ENCODE results near the gene PIK3CD.
"Not testable (repeated sequence)": the region's sequence is repeated elsewhere in the genome, so short reads cannot be mapped to it uniquely, and the experiment has no call there.

PIK3CD gene

DNA sequence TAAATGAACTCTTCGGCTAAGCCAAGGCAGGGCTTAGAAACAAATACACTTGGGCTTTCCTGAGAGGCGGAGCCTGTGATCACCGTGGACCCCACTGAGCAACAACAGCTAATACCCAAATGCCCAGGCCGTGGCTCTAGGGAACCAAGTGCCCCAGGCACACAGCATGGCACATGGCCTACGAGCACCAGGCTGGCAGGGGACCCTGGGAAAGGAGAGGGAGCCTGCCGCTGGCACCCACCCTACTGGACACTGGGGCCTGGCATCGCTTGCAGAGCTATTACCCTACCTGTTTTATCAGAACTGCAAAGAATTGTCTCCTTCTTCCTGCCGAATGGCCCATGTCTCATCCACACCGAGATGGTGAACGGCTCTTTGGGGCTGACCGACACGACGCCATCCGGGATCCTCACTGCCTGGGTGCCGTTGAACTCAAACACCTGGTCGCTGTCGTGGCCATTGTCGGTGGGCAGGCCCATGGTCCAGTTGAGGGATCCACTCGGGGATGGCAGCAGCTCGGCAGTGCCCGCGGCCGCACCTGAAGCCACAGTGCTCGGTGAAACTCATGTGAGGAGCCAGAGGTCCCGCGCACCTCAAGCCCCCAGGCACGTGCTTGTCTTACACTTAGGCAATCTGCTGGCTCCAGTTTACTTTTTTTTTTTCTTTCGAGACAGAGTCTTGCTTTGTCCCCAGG, 92.7 kb downstream of the PIK3CD start:
- DNase-seq: no peak

DNA sequence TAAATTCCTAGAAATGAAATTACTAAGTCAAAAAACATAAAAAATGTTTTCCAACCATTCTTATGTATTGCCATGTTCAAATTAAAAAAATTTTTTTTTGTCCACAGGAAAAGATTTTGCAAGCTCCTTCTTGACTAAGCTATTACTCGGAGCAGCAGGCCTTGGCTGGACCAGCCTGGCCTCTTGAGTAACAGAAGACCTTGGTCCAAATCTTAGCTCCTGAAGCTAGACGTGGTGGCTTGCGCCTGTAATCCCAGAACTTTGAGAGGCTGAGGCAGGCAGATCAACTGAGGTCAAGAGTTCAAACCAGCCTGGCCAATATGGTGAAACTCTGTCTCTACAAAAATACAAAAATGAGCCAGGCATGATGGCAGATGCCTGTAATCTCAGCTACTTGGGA, 94.7 kb downstream of the PIK3CD start:
- DNase-seq: no peak

DNA sequence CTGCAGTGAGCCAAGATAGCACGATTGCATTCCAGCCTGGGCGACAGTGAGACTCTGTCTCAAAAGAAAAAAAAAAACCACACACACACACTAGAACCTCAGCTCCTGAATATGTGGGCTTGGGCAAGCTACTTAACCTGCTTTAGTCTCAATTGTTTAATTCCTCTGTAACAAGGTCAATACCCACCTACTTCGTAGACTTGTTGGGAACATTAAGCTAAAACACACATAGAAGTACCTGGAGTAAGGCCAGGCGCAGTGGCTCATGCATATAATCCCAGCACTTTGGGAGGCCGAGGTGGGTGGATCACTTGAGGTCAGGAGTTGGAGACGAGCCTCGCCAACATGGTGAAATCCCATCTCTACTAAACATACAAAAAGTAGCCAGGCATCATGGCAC, 95.1 kb downstream of the PIK3CD start:
- no peak for DNase-seq

DNA sequence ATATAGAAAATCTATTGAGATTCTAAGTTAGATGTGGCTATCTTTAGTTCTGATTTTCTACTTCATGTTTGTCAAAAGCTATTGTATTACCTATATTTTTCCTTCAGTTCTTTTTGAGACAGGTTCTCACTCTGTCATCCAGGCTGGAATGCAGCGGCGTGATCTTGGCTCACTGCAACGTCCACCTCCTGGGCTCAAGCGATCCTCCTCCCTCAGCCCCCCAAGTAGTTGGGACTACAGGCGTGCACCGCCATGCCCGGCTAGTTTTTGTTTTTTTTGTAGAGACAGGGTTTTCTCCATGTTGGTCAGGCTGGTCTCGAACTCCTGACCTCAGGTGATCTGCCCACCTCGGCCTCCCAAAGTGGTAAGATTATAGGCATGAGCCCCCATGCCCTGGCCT, 96.9 kb downstream of the PIK3CD start:
- DNase-seq: not testable (repeated sequence)

DNA sequence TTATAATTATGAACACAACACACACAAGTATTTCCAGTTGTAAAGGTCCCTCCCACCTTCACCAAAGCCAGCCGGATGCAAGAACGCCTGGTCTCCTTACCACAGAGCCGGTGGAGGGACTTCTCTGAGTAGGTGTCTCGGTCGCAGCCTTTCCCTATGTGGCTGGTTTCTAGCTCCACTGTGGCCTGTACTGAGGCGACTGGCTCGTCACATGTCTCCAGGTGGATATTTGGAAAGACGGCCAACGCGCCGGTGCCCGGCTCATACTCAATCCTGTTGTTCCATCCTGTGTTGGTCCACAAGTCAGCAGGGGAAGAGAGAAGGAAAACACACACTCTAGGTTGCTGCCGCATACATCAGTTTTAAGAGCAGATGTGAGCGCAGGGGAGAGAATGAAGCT, 97.8 kb downstream of the PIK3CD start:
- DNase-seq: no peak

DNA sequence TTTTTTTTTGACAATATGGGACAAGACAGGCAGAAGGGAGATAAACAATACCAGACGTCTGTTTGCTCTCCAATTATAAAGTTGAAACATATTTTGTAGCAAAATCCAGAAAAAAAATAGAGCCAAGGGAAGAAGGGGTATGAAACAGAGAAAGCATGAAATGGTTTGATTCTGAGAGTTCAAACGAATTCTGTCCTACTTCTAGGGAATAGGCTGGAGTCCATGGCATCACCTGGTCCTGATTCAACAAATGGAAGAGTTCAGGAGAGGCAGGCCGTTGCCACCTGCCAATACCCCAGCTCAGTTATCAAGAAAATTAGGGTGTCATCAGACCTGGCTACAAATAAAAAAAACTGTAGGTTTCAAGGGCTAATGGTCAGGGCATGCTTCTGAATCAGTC, 100.4 kb downstream of the PIK3CD start:
- DNase-seq: no peak

DNA sequence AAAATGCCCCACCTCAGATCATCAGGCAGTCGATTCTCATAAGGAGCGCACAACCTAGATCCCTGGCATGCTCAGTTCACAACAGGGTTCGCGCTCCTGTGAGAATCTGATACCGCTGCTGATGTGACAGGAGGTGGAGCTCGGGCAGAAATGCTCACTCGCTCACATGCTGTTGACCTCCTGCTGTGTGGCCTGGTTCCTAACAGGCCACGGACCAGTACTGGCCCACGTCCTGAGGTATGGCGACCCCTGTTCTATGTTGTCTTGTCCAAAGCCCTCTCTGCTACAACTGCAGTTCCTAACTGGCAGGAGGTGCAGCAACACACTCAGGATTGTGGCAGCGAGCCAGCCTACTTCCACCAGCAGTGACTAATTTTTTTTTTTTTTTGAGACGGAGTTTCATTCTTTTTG, 101.6 kb downstream of the PIK3CD start:
- DNase-seq: no peak

DNA sequence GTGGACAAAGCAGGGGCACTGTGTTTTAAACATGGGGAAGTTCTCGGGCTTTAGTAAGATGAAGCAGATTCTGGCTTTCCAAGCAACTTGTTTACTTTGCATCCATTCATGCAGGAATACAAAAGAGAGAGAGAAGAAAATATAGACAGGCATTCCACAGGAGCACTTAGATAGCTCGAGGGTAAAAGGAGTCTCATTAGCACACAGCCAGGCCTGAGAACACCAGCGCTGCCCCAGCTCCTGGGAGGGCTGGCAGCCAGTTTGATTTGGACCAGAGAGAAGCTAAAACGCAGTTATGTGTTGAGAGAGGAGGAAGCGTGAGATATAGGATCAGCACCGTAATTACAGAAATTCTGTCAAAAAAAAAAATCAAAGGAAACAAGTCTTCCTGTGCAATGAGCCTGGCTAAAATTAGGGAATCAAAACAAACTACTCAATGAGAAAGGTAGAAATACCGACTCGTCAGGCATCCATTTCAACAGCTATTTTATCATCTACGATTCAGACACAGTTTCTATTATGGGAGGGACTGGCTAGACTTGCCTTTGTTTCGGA, 104.0 kb downstream of the PIK3CD start:
- DNase-seq: no peak

DNA sequence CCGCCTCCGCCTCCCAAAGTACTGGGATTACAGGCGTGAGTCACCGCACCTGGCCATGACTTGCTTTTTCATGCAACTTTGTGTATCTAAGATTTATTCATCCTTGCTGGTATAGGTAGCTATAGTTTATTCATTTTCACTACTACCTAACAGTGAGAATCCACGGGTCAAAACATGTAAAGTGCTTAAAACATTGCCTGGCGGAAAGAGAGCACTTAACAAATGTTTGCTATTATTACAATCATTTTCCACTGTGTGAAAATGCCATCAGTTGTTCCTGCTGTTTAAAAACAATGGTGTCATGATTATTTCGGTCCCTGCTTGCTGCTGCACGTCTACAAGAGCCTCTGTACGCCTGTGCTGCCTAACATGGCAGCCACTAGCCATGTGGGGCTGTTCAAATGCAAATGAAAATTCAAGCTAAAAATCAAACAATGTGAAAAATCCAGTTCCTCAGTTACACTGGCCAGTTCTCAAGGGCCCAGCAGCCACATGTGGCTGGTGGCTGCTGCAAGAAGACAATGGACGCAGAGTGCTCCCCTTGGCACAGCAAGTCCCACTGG, 107.1 kb downstream of the PIK3CD start:
- DNase-seq: no peak

DNA sequence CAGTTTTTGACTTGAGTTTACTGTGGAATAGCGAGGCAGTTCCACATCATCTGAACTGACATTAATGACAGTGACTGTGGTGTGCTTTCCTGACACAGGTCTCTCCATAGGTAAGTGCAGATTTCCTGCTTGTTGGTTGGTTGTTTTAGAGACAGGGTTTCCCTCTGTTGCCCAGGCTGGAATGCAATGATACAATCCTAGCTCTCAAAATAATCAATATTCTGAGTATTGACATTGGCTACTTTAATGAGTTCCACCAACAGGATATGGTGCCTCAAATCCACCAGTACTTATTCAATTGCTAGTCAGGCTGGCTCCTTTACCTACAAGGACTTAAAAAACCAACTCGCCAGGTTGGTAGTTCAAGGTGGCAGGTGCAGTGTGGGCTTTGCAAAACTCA, 108.4 kb downstream of the PIK3CD start:
- DNase-seq: no peak

DNA sequence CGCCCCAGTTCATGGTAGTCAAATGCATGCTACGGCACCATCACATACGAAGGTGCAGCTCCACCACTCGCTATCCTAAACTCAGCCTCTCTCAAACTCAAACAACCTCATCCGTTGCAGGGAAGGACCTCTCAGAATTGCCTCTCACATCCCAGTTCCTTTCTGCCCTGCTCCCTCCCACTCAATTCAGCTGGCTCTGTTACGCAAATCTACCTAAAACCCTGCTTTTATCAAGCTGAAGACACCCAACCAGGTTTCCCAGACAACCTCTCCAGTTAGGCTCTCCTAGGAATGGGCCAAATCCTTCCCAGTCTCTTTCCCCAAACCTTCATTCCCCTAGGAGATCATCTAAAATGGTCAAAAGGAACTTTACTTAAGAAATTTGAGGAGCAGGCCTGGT, 109.3 kb downstream of the PIK3CD start:
- no peak for DNase-seq

DNA sequence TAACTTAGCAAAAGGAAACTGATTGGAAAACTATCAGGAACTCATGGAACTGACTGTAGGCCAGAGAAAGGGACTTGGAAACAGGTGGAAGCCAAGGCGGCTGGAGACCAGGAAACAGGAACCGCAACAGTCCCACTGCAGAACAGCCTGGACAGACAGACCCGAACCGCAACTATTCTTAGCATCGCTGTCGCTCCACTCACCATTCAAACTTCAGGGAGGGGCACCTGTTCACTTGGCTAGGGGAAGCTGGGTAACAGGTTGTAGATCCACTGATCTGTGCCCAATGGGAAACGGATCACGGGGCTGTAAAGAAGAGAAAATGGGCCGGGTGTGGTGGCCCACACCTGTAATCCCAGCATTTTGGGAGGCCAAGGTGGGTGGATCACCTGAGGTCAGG, 110.3 kb downstream of the PIK3CD start:
- DNase-seq: no peak

DNA sequence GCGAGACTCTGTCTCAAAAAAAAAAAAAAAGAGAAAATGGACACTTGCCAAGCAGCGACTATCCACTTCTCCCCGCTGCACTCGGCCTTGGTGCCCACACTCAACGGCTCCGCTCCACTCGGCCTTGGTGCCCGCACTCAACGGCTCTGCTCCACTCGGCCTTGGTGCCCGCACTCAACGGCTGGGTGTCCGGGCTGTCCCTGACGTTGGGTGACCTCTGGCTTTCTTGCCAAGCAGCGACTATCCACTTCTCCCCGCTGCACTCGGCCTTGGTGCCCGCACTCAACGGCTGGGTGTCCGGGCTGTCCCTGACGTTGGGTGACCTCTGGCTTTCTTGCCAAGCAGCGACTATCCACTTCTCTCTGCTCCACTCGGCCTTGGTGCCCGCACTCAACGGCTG, 110.9 kb downstream of the PIK3CD start:
- DNase-seq: not testable (repeated sequence)

DNA sequence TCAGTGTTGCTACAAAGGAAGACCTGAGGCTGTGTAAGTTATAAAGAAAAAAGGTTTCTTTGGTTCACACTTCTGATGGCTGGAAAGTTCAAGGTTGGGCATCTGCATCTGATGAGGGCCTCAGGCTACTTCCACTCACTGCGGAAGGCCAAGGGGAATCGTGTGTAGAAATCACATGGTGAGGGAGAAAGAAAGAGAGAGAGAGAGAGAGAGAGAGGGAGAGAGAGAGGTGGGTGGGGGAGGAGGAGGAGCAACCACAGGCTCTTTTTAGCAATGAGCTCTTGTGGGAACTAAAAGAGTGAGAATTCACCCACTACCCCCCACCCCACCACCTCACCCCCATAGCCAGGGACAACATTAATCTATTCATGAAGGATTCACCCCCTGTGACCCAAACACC, 112.4 kb downstream of the PIK3CD start:
- no peak for DNase-seq

DNA sequence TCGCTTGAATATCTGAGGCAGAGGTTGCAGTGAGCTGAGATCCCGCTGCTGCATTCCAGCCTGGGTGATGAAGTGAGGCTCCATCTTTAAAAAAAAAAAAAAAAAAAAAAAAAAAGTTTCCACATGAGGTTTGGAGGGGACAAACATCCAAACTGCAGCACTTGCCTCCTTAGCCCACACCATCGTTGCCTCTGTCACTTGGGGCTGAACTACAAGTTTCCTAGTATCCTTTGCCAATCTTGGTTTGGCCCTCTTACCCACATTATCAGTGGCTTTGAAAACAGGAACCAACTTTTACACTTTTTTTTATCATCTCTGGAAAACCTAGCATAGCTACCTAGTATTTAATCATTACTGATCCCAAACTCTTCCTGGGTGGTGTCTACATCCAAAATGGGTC, 113.0 kb downstream of the PIK3CD start:
- DNase-seq: no peak

DNA sequence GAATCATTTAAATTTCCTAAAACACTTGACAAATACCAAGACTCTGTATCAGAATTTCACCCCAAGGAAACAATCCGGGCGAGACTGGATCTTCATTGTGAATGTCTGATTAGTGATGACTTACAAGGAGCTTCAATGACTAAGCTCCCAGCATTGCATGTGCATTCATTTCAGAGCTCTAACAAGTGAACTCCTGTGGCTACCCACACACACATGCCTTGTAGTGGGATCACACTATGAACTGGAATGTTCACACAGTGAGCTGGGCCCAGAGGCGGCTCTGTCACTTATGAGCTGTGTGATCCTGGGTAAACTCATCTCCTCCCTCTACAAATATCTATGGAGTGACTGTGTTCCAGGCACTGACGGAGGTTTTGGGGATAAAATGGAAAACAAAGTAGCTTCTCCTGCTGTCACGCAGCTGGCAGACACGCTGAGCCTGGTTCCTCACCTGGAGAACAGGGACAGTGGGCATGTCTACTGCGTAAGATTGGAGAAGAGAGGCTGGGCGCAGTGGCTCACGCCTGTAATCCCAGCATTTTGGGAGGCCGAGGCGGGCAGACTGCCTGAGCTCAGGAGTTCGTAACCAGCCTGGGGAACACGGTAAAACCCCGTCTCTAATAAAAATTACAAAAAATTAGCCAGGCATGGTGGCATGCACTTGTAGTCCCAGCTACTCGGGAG, 115.4 kb downstream of the PIK3CD start:
- no peak for DNase-seq

DNA sequence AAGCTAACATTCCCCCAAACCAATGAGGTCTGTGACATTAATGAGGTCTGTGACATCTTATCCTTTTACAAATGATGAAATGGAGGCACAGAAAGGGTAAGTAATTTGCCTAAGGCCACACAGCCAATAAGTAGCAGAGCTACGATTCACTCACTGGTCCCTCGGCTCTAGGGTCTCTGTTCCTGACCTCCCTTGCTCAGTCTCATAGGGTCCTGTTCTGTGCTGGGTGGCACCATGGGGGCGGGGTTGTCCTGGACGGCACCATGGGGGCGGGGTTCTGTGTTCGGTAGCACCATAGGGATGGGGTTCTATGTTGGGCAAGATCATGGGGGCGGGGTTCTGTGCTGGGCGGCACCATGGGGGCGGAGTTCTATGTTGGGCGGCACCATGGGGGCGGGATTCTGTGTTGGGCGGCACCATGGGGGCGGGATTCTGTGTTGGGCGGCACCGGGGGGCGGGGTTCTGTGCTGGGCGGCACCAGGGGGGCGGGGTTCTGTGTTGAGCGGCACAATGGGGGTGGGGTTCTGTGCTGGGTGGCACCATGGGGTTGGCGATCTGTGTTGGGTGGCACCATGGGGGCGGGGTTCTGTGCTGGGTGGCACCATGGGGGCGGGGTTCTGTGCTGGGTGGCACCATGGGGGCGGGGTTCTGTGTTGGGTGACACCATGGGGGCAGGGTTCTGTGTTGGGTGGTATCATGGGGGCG, 116.6 kb downstream of the PIK3CD start:
- DNase-seq: no peak

DNA sequence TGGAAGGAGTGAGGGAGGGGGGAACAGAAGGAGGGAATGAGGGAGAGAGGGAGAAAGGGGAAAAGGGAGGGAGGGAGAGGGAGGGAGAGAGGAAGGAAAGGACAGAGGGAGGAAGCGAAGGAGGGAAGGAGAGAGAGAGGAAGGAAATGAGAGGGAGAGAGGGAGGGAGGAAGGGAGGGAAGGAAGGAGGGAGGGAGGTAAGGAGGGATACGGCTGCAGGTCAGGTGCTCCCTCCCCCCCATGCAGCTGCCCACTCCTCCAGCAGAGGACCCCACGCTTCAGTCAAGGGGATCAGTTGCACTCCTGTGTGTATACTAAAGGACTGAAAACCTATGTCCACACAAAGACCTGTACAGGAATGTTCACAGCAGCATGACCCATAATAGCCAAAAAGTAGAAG, 117.5 kb downstream of the PIK3CD start:
- DNase-seq: no peak

DNA sequence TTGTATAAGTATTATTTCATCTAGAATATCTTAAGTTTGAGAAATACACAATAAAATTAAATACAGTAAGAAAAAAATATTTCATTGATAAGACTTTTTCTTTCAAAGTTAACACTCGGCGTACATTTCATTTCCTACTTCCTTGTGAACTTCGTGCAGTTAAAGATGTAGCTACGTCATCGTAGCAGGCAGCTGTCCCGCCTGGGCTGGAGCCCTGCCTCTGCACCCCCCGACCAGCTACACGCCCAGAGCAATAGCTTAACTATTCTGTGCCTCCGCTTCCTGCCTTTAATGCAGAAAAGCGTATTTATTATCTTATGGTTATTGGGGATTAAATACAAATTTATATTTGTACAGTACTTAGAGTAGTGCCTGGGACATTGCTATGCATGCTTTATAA, 118.8 kb downstream of the PIK3CD start:
- DNase-seq: no peak

DNA sequence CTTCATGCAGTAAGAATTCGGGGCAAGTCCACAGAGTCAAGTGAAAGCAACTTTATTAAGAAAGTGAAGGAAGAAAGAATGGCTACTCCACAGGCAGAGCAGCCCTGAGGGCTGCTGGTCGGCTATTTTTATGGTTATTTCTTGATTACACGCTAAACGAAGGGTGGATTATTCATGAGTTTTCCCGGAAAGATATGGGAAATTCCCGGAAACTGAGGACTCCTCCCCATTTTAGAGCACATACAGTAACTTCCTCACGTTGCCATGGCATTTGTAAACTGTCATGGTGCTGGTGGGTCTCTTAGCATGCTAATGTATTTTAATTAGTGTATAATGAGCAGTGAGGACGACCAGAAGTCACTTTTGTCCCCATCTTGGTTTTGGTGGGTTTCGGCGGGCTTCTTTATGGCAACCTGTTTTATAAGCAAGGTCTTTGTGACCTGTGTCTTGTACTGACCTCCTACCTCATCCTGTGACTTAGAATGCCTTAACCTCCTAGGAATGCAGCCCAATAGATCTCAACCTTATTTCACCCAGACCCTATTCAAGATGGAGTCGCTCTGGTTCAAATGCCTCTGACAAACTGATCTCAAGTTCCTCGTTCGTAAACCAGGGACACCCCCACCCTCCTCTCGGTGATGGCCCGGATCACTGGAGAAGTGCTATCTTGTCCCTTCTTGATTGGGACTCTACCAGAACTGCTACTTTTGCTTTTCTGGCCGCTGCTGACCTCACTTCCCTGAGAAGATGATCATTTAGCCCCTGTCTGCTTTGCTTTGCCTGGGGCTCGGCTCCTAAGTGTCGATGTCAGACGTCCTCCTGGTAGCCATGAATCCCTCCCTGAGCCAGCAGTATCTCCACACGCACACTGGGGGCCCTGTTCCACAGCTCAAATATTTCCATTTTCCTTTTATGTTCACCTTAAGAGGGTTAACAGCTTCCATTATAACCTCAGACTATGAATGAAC, 123.5 kb downstream of the PIK3CD start:
- no peak for DNase-seq

DNA sequence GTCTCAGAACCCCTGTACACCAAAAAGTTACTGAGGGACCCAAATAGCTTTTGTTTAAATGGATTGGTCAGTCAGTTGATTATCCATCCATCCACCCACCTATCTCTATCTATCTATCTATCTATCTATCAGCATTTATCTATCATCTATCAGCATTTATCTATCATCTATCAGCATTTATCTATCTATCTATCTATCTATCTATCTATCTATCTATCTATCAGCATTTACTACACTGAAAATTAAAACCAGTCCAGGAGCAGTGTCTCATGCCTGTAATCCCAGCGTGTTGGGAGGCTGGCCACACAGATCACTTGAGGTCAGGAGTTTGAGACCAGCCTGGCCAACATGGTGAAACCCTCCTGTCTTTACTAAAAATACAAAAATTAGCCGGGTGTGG, 125.2 kb downstream of the PIK3CD start:
- DNase-seq: no peak
